Keratinocyte (primary cell): ENCODE data around the gene GBGT1. TPM values are rescaled to one million over a fixed set of nuclear protein-coding genes. Genes with fewer than 3 reads are reported as not detected.

ENCODE experiments used
- DNase-seq: peaks from one replicate; pipeline ENCODE4 v3.0.0-alpha.2; 2011; ENCODE audit warnings: low read depth, missing footprints, low spot score
- FAIRE-seq: peaks from 2 replicates; lab custom pipeline; 2011; peaks lifted over from hg19 to GRCh38; lab: Jason Lieb, UNC
- H2AFZ ChIP-seq: 2 replicates; pipeline ENCODE4 v1.6.0; 2012; ENCODE audit warnings: low read length, control low read depth, inconsistent platforms; ENCODE audit not compliant: control insufficient read depth
- H3K27ac ChIP-seq: 2 replicates; pipeline ENCODE4 v1.5.1; 2011; ENCODE audit warnings: low read length; ENCODE audit not compliant: control insufficient read depth, insufficient read depth
- H3K27me3 ChIP-seq: 3 replicates; pipeline ENCODE4 v1.6.0; 2011; ENCODE audit warnings: low read length; ENCODE audit not compliant: control insufficient read depth, insufficient read depth; ENCODE audit errors: extremely low read depth
- H3K36me3 ChIP-seq, 2 experiments: 2 replicates in 1 of 2; 3 replicates in 1 of 2; pipeline ENCODE4 v1.5.1; 2011; ENCODE audit warnings: low read length in 2 of 2, mild to moderate bottlenecking in 1 of 2; ENCODE audit not compliant: control insufficient read depth in 2 of 2, insufficient read depth in 2 of 2; ENCODE audit errors: extremely low read depth in 1 of 2
- H3K4me1 ChIP-seq: 3 replicates; pipeline ENCODE4 v1.5.1; 2011; ENCODE audit warnings: low read length; ENCODE audit not compliant: control insufficient read depth, insufficient read depth; ENCODE audit errors: extremely low read depth
- H3K4me2 ChIP-seq: 3 replicates; pipeline ENCODE4 v1.6.0; 2011; ENCODE audit warnings: low read depth, low read length; ENCODE audit not compliant: control insufficient read depth, insufficient read depth; ENCODE audit errors: extremely low read depth
- H3K4me3 ChIP-seq, 3 experiments: fragments of 200-600 bp in 1 of 3; sonication (generic) in 1 of 3; 2 replicates in 2 of 3; 3 replicates in 1 of 3; pipeline ENCODE4 v1.5.1; 2011 to 2016; ENCODE audit warnings: low read length in 3 of 3, mild to moderate bottlenecking in 3 of 3, control low read depth in 2 of 3, inconsistent platforms in 1 of 3, low read depth in 1 of 3, mixed read lengths in 1 of 3, mixed run types in 1 of 3, moderate library complexity in 1 of 3; ENCODE audit not compliant: control insufficient read depth in 2 of 3, insufficient read depth in 2 of 3; ENCODE audit errors: extremely low read depth in 1 of 3
- H3K79me2 ChIP-seq: 2 replicates; pipeline ENCODE4 v1.6.0; 2012; ENCODE audit warnings: low read length; ENCODE audit not compliant: control insufficient read depth, insufficient read depth
- H3K9ac ChIP-seq: 3 replicates; pipeline ENCODE4 v1.6.0; 2011; ENCODE audit warnings: low read length; ENCODE audit not compliant: control insufficient read depth, insufficient read depth; ENCODE audit errors: extremely low read depth
- H3K9me1 ChIP-seq: 3 replicates; pipeline ENCODE4 v1.6.0; 2011; ENCODE audit warnings: low read length; ENCODE audit not compliant: control insufficient read depth, insufficient read depth; ENCODE audit errors: extremely low read depth
- H3K9me3 ChIP-seq: 2 replicates; pipeline ENCODE4 v1.5.1; 2012; ENCODE audit warnings: low read depth, low read length; ENCODE audit not compliant: control insufficient read depth
- H4K20me1 ChIP-seq: 3 replicates; pipeline ENCODE4 v1.6.0; 2011; ENCODE audit warnings: low read length; ENCODE audit not compliant: control insufficient read depth, insufficient read depth; ENCODE audit errors: extremely low read depth
- EZH2 ChIP-seq: IDR thresholded peaks from one replicate; pipeline ENCODE4 v1.6.1; 2012; ENCODE audit warnings: inconsistent platforms, mild to moderate bottlenecking, low read length, moderate library complexity
- dilution Hi-C: fragments of 300-500 bp; cut with MboI; formaldehyde crosslinking; loops from one replicate; pipeline ENCODE4 v1.7.0; 2020; ENCODE audit warnings: low sequenced_read_pairs; ENCODE audit not compliant: extremely low pct_ligation_motif_present
- polyA plus RNA-seq, 5 experiments: library from polyadenylated mRNA; depleted of rRNA in 3 of 5; stranded (reverse) in 3 of 5; stranded (forward) in 1 of 5; unstranded in 1 of 5; fragments of >200 nt; gene quantifications; 1 replicate in 1 of 5; 2 replicates in 3 of 5; 3 replicates in 1 of 5; pipeline versions ENCODE4 v1.2.1 to v1.2.3, GENCODE V29; 2011 to 2012; ENCODE audit warnings: missing spikeins in 2 of 5, low read depth in 1 of 5, low replicate concordance in 1 of 5
- TF ChIP-seq, protein P1 (sequence below), 3 experiments: IDR thresholded peaks in 1 of 3; conservative IDR thresholded peaks in 1 of 3; optimal IDR thresholded peaks in 1 of 3; 2 replicates in 2 of 3; 3 replicates in 1 of 3; pipeline versions ENCODE3 to v1.5.1; 2011; ENCODE audit warnings: low read length in 3 of 3, mild to moderate bottlenecking in 3 of 3, moderate library complexity in 2 of 3, control low read depth in 1 of 3, inconsistent platforms in 1 of 3; ENCODE audit not compliant: insufficient read depth in 2 of 3; ENCODE audit errors: extremely low read depth in 1 of 3

The GBGT1 gene
- polyA plus RNA-seq, 1 donor (not counting 4 experiments of a cell fraction or from before 2014, with no cell fraction given) = 0.54 TPM

DNA sequence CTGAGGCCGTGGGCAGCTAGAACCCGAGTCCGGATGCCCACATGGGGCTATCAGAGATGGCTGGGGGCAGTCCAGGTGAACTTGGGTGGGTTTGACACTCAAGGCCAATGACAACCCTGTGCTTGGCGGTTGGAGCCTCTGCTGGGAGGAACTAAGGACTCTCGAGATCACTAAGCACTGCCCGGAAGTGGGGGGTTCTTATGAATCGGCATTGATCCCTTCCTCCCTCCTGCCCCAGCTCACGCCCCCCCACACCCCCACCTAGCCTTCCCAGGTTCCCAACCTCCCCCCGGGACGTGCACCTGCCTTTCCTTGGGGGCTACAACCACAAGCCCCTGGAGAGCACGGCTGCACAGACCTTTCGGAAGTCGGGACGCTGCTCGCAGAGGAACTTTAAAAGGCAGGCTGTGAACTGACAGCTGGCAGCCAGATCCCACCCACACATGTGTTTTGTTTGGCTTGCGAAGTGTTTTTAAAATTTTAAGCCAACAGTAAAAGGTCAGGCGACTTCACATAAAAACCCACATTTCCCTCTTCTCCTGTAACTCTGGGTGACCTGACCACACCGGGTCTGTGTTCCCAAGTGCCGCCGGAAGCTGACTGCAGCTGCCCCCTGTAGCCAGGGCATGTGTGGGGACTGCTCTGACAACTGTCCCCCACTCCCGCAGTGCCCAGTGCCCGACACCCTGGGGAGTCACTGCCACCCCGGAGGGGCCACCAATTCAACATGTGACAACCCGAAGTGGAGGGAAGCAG lies 37.6 kb downstream of the GBGT1 start:
- Histone ChIP-seq H3K36me3 (peaks cover 0 to 3% of the 10 kb centered on the region in 2 experiments), H3K4me3 (no peak overlapping the region), H3K9me3 (no peaks in the 10 kb centered on the region), H3K27ac (no peak overlapping the region), H3K27me3 (no peaks in the 10 kb centered on the region), H4K20me1 (peaks cover 17% of the 10 kb centered on the region), H3K79me2 (peaks cover 5% of the 10 kb centered on the region), H3K4me2 (no peak overlapping the region), H3K9me1 (no peaks in the 10 kb centered on the region), H3K9ac (no peak overlapping the region), H3K4me1 (peaks cover 27% of the 10 kb centered on the region), H2AFZ (no peak overlapping the region)
- dilution Hi-C loops = no loop called here
- DNase-seq = no peak
- no peak for FAIRE-seq
- no peak for TF ChIP-seq EZH2
- TF ChIP-seq, protein P1, sequence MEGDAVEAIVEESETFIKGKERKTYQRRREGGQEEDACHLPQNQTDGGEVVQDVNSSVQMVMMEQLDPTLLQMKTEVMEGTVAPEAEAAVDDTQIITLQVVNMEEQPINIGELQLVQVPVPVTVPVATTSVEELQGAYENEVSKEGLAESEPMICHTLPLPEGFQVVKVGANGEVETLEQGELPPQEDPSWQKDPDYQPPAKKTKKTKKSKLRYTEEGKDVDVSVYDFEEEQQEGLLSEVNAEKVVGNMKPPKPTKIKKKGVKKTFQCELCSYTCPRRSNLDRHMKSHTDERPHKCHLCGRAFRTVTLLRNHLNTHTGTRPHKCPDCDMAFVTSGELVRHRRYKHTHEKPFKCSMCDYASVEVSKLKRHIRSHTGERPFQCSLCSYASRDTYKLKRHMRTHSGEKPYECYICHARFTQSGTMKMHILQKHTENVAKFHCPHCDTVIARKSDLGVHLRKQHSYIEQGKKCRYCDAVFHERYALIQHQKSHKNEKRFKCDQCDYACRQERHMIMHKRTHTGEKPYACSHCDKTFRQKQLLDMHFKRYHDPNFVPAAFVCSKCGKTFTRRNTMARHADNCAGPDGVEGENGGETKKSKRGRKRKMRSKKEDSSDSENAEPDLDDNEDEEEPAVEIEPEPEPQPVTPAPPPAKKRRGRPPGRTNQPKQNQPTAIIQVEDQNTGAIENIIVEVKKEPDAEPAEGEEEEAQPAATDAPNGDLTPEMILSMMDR (optimal IDR thresholded peaks at IDR 0.05 in 1 of 3, IDR thresholded peaks at IDR 0.05 in 1 of 3, conservative IDR thresholded peaks at IDR 0.05 in 1 of 3; ENCODE audit: extremely low read depth in 1 of 3, insufficient read depth in 2 of 3, low read length in 3 of 3) = no peak

DNA sequence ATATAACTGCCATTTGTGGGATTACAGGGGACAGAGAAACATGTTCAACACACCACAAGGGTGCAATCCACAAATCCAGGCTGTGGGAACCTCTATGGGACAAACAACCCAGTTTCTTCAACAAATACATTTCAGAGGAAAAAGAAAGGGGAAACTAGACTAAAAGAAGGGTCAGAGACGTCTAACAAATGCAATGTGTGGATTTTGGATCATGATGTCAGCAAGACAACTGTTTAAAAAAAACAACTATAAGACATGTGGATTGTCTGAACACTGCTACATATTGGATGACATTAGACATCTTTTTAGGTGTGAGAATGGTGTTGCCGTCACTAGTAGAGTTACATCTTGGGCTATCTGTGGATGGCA lies 38.8 kb downstream of the GBGT1 start:
- H3K27me3 ChIP-seq = no peaks in the 10 kb centered on the region
- H3K36me3 ChIP-seq = peaks cover 0 to 2% of the 10 kb centered on the region in 2 experiments
- H3K79me2 ChIP-seq = peaks cover 5% of the 10 kb centered on the region
- no peak overlapping the region for H2AFZ ChIP-seq
- H3K9ac ChIP-seq = no peak overlapping the region
- H3K4me2 ChIP-seq = no peak overlapping the region
- peaks cover 32% of the 10 kb centered on the region for H3K4me1 ChIP-seq
- no peak overlapping the region for H3K4me3 ChIP-seq
- H3K27ac ChIP-seq = no peak overlapping the region
- no peak for TF ChIP-seq EZH2
- TF ChIP-seq, protein P1 (optimal IDR thresholded peaks at IDR 0.05 in 1 of 3, IDR thresholded peaks at IDR 0.05 in 1 of 3, conservative IDR thresholded peaks at IDR 0.05 in 1 of 3; ENCODE audit: extremely low read depth in 1 of 3, insufficient read depth in 2 of 3, low read length in 3 of 3) = no peak
- dilution Hi-C loops = no loop called here
- no peaks in the 10 kb centered on the region for H3K9me3 ChIP-seq
- FAIRE-seq = no peak
- no peaks in the 10 kb centered on the region for H3K9me1 ChIP-seq
- H4K20me1 ChIP-seq = peaks cover 17% of the 10 kb centered on the region
- DNase-seq = no peak
